ENCODE measurements around the gene PRKCD.
A peak's percentile ranks its signal among the peaks of the same experiment; 100 is the strongest.

GRCh38 chr3:53222183-53222901, 61.3 kb downstream of the PRKCD start:
- peak in 1 of 4 donors; percentile 18 for TF ChIP-seq POLR2AphosphoS5 (IDR thresholded peaks at IDR 0.05)
- no peak for TF ChIP-seq CTCF (IDR thresholded peaks at IDR 0.05)
- no peak for TF ChIP-seq POLR2A (IDR thresholded peaks at IDR 0.05)

All from sigmoid colon (tissue), 4 donors.